SK-N-SH treated with all-trans-retinoic acid at 6 μM for 48 hours (cell line): ENCODE results near the gene EIF2A.

Source experiments
- CREB5 ChIP-seq: fragments of 250-450 bp; sonication (Bioruptor Pico); IDR thresholded peaks from 2 replicates; pipeline ENCODE4 v1.5.1; 2020; ENCODE audit warnings: low read depth, mild to moderate bottlenecking, moderate library complexity
- ISL1 ChIP-seq: fragments of 250-450 bp; sonication (Bioruptor Pico); IDR thresholded peaks from 2 replicates; pipeline ENCODE4 v2.1.2; 2022; ENCODE audit warnings: mild to moderate bottlenecking, moderate library complexity
- OSR1 ChIP-seq: fragments of 250-450 bp; sonication (Bioruptor Pico); IDR thresholded peaks from 2 replicates; pipeline ENCODE4 v1.8.0; 2022; ENCODE audit warnings: moderate library complexity, mild to moderate bottlenecking, inconsistent platforms
- POU6F1 ChIP-seq: fragments of 250-450 bp; sonication (Bioruptor Pico); IDR thresholded peaks from 2 replicates; pipeline ENCODE4 v1.8.0; 2021; ENCODE audit warnings: low read depth, mild to moderate bottlenecking, moderate library complexity, borderline replicate concordance
- RARB ChIP-seq: fragments of 250-450 bp; sonication (Bioruptor Pico); IDR thresholded peaks from 2 replicates; pipeline ENCODE4 v1.8.0; 2021; ENCODE audit warnings: mild to moderate bottlenecking, moderate library complexity
- TSHZ2 ChIP-seq: fragments of 250-450 bp; sonication (Bioruptor Pico); IDR thresholded peaks from 2 replicates; pipeline ENCODE4 v1.5.0; 2020; ENCODE audit warnings: mild to moderate bottlenecking, moderate library complexity
- ZC3H10 ChIP-seq: fragments of 250-450 bp; sonication (Bioruptor Pico); IDR thresholded peaks from 2 replicates; pipeline ENCODE4 v1.5.1; 2021; ENCODE audit warnings: mild to moderate bottlenecking, moderate library complexity
- ZFP3 ChIP-seq: fragments of 250-450 bp; sonication (Bioruptor Pico); IDR thresholded peaks from 2 replicates; pipeline ENCODE4 v1.5.0; 2020; ENCODE audit warnings: mild to moderate bottlenecking, moderate library complexity
- ZFP30 ChIP-seq: fragments of 450-650 bp; formaldehyde crosslinking; IDR thresholded peaks from 2 replicates; pipeline ENCODE4 v1.5.0; 2022; ENCODE audit warnings: mild to moderate bottlenecking, moderate library complexity
- ZNF70 ChIP-seq: fragments of 450-650 bp; formaldehyde crosslinking; IDR thresholded peaks from 2 replicates; pipeline ENCODE4 v1.5.0; 2020; ENCODE audit warnings: mild to moderate bottlenecking, moderate library complexity
- TF ChIP-seq, protein P1 (sequence below): fragments of 250-450 bp; sonication (Bioruptor Pico); IDR thresholded peaks from 2 replicates; pipeline ENCODE4 v1.8.0; 2020; ENCODE audit warnings: mild to moderate bottlenecking, moderate library complexity, borderline replicate concordance

- TF ChIP-seq RARB (CRISPR knock-in tag) (no peak), ISL1 (CRISPR knock-in tag) (no peak), OSR1 (CRISPR knock-in tag) (no peak), ZC3H10 (CRISPR knock-in tag) (no peak), ZFP3 (no peak), ZFP30 (no peak), POU6F1 (CRISPR knock-in tag) (no peak), TSHZ2 (CRISPR knock-in tag) (no peak), ZNF70 (no peak), CREB5 (CRISPR knock-in tag) (no peak)
- TF ChIP-seq, protein P1, sequence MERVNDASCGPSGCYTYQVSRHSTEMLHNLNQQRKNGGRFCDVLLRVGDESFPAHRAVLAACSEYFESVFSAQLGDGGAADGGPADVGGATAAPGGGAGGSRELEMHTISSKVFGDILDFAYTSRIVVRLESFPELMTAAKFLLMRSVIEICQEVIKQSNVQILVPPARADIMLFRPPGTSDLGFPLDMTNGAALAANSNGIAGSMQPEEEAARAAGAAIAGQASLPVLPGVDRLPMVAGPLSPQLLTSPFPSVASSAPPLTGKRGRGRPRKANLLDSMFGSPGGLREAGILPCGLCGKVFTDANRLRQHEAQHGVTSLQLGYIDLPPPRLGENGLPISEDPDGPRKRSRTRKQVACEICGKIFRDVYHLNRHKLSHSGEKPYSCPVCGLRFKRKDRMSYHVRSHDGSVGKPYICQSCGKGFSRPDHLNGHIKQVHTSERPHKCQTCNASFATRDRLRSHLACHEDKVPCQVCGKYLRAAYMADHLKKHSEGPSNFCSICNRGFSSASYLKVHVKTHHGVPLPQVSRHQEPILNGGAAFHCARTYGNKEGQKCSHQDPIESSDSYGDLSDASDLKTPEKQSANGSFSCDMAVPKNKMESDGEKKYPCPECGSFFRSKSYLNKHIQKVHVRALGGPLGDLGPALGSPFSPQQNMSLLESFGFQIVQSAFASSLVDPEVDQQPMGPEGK (CRISPR knock-in tag), result no peak
Measured at GRCh38 chr3:150613034-150613433, 66.4 kb downstream of the EIF2A start.
